Skeletal muscle cell (primary cell): ENCODE measurements around the gene DYDC2.
A peak's percentile ranks its signal among the peaks of the same experiment; 100 is the strongest.

Experiments used
- DNase-seq: peaks from one replicate; pipeline ENCODE4 v3.0.0-alpha.2; 2010; ENCODE audit warnings: low read depth
- H3K4me3 ChIP-seq: 2 replicates; pipeline ENCODE4 v1.5.1; 2011; ENCODE audit warnings: low read depth, mild to moderate bottlenecking, control low read depth, low read length, moderate library complexity

DYDC2 gene

GRCh38 chr10:80359644-80360043 lies 3.1 kb downstream of the DYDC2 start:
- no peak overlapping the region for H3K4me3 ChIP-seq
- DNase-seq: no peak

- no peak for DNase-seq
- no peak overlapping the region for H3K4me3 ChIP-seq
Observed at GRCh38 chr10:80365510-80365909, 8.9 kb downstream of the DYDC2 start.

GRCh38 chr10:80371467-80371866 lies 14.9 kb downstream of the DYDC2 start:
- no peak for DNase-seq
- no peak overlapping the region for H3K4me3 ChIP-seq

- H3K4me3 ChIP-seq: no peak overlapping the region
- no peak for DNase-seq
Observed at GRCh38 chr10:80372675-80373074, 16.1 kb downstream of the DYDC2 start.

GRCh38 chr10:80373502-80373901 lies 16.9 kb downstream of the DYDC2 start:
- H3K4me3 ChIP-seq: no peak overlapping the region
- no peak for DNase-seq

GRCh38 chr10:80379701-80380100 lies 23.1 kb downstream of the DYDC2 start:
- no peak for DNase-seq
- no peak overlapping the region for H3K4me3 ChIP-seq

- no peak overlapping the region for H3K4me3 ChIP-seq
- DNase-seq: no peak
Observed at GRCh38 chr10:80380185-80380584, 23.6 kb downstream of the DYDC2 start.

GRCh38 chr10:80382989-80383388 lies 26.4 kb downstream of the DYDC2 start:
- H3K4me3 ChIP-seq: no peak overlapping the region
- DNase-seq: no peak

- DNase-seq: no peak
- no peak overlapping the region for H3K4me3 ChIP-seq
Observed at GRCh38 chr10:80390740-80391139, 34.2 kb downstream of the DYDC2 start.

- DNase-seq: no peak
- no peak overlapping the region for H3K4me3 ChIP-seq
Observed at GRCh38 chr10:80392250-80392649, 35.7 kb downstream of the DYDC2 start.

- DNase-seq: no peak
- no peak overlapping the region for H3K4me3 ChIP-seq
Observed at GRCh38 chr10:80394358-80394916, 37.9 kb downstream of the DYDC2 start.

GRCh38 chr10:80397014-80397413 lies 40.4 kb downstream of the DYDC2 start:
- no peak overlapping the region for H3K4me3 ChIP-seq
- DNase-seq: no peak

GRCh38 chr10:80400136-80400804 lies 43.7 kb downstream of the DYDC2 start:
- no peak for DNase-seq
- H3K4me3 ChIP-seq: no peak overlapping the region

GRCh38 chr10:80405035-80405434 lies 48.5 kb downstream of the DYDC2 start:
- DNase-seq: no peak
- H3K4me3 ChIP-seq: no peak overlapping the region

- no peak overlapping the region for H3K4me3 ChIP-seq
- peak; percentile 34 for DNase-seq
Observed at GRCh38 chr10:80405626-80406025, 49.0 kb downstream of the DYDC2 start.

- H3K4me3 ChIP-seq: no peak overlapping the region
- DNase-seq: no peak
Observed at GRCh38 chr10:80406204-80406603, 49.6 kb downstream of the DYDC2 start.

- H3K4me3 ChIP-seq: peak overlapping the region; percentile 65
- DNase-seq: no peak
Observed at GRCh38 chr10:80407812-80408241, 51.2 kb downstream of the DYDC2 start.

GRCh38 chr10:80408242-80409101 lies 51.9 kb downstream of the DYDC2 start, which contains the start of gene PRXL2A:
PRXL2A (plus strand) TSS chr10:80408551; CDS start chr10:80420468, 11,917 bp downstream.
- DNase-seq: no peak
- peak within 1 kb of the TSS; percentile 65 for H3K4me3 ChIP-seq

- DNase-seq: no peak
- H3K4me3 ChIP-seq: peak overlapping the region; percentile 65
Observed at GRCh38 chr10:80409121-80409520, 52.5 kb downstream of the DYDC2 start.

GRCh38 chr10:80410122-80410521 lies 53.5 kb downstream of the DYDC2 start:
- no peak for DNase-seq
- H3K4me3 ChIP-seq: no peak overlapping the region
